Panc1 (cell line): ENCODE results near the gene MRPS35. TPM values are rescaled to one million over a fixed set of nuclear protein-coding genes. Genes with fewer than 3 reads are reported as not detected.

Source experiments
- ATAC-seq: fragments of 200-7000 bp; cut with Tn5 transposase; 2 replicates; pipeline ENCODE4 v1.9.1; 2020; ENCODE audit warnings: mild to moderate bottlenecking, moderate library complexity
- BruUV-seq: library from RNA; stranded (reverse); fragments of 400-500 nt; replicated peaks from 2 replicates; lab custom pipeline; 2021; lab: Mats Ljungman, UMichigan
- CTCF ChIA-PET: fragments of 300-600 bp; sonication (Branson Sonifier 250); formaldehyde crosslinking; loops from one replicate; lab custom pipeline; 2022; ENCODE audit warnings: antibody characterized with exemption; lab: Charles Lee
- POLR2A ChIA-PET: fragments of 300-600 bp; sonication (Branson Sonifier 250); formaldehyde crosslinking; loops from one replicate; lab custom pipeline; 2022; ENCODE audit warnings: antibody characterized with exemption; lab: Charles Lee
- DNase-seq: peaks from one replicate; pipeline ENCODE4 v3.0.0-alpha.2; 2010; ENCODE audit warnings: low read depth, low spot score
- H3K27ac ChIP-seq: 2 replicates; pipeline ENCODE4 v1.5.1; 2011; ENCODE audit warnings: mild to moderate bottlenecking, low read length, inconsistent platforms
- H3K27me3 ChIP-seq: fragments of 200-500 bp; sonication (Bioruptor generic); 2 replicates; pipeline ENCODE4 v1.6.0; 2014; ENCODE audit warnings: low read length, inconsistent platforms; ENCODE audit not compliant: control insufficient read depth, insufficient read depth
- H3K36me3 ChIP-seq: fragments of 200-500 bp; sonication (Bioruptor generic); 2 replicates; pipeline ENCODE4 v1.5.1; 2014; ENCODE audit warnings: inconsistent platforms, mild to moderate bottlenecking, low read length, moderate library complexity; ENCODE audit not compliant: control insufficient read depth, insufficient read depth
- H3K4me1 ChIP-seq: 2 replicates; pipeline ENCODE4 v1.5.1; 2011; ENCODE audit warnings: inconsistent platforms, mild to moderate bottlenecking, low read length, moderate library complexity; ENCODE audit not compliant: control insufficient read depth, insufficient read depth
- H3K4me3 ChIP-seq, 2 experiments: 2 replicates each; pipeline ENCODE4 v1.5.1; 2011 to 2012; ENCODE audit warnings: low read depth in 2 of 2, low read length in 2 of 2, mild to moderate bottlenecking in 2 of 2, inconsistent platforms in 1 of 2, moderate library complexity in 1 of 2
- H3K9me3 ChIP-seq: fragments of 200-500 bp; sonication (Bioruptor generic); 2 replicates; pipeline ENCODE4 v1.5.1; 2014; ENCODE audit warnings: low read depth, mild to moderate bottlenecking, inconsistent platforms, low read length, moderate library complexity; ENCODE audit not compliant: control insufficient read depth, insufficient read depth
- CTCF ChIP-seq: fragments of 450-650 bp; IDR thresholded peaks from 2 replicates; pipeline ENCODE4 v1.5.1; 2017; ENCODE audit warnings: mild to moderate bottlenecking
- POLR2AphosphoS5 ChIP-seq: IDR thresholded peaks from 2 replicates; pipeline ENCODE4 v1.6.1; 2012; ENCODE audit warnings: mild to moderate bottlenecking, low read depth, low read length, moderate library complexity
- REST ChIP-seq, 2 experiments: IDR thresholded peaks; 2 replicates each; pipeline ENCODE4 v1.6.1; 2011 to 2012; ENCODE audit warnings: low read depth in 2 of 2, control low read depth in 1 of 2, low read length in 1 of 2, mild to moderate bottlenecking in 1 of 2, moderate library complexity in 1 of 2; ENCODE audit not compliant: insufficient read depth in 1 of 2
- SIN3A ChIP-seq: IDR thresholded peaks from 2 replicates; pipeline ENCODE4 v1.6.1; 2012; ENCODE audit warnings: low read depth, mild to moderate bottlenecking, low read length, moderate library complexity, borderline replicate concordance; ENCODE audit not compliant: insufficient read depth
- TCF7L2 ChIP-seq: IDR thresholded peaks from 2 replicates; pipeline ENCODE4 v1.6.1; 2011; ENCODE audit warnings: mild to moderate bottlenecking, low read depth, low read length, inconsistent platforms
- in situ Hi-C: cut with HindIII; loops from 2 replicates; pipeline ENCODE4 v1.10.0; 2016; ENCODE audit warnings: low sequenced_read_pairs, low pct_unique_long_range_greater_than_20kb
- intact Hi-C: fragments of 100-400 bp; cut with micrococcal nuclease; formaldehyde crosslinking; loops from one replicate; pipeline ENCODE4 v1.10.0; 2022; ENCODE audit not compliant: unreplicated experiment
- total RNA-seq: library from RNA; stranded (reverse); gene quantifications from one replicate; pipeline ENCODE4 v1.2.1, GENCODE V29; 2021; ENCODE audit not compliant: unreplicated experiment

The MRPS35 gene
- total RNA-seq, 1 experiment from 2014 or later, result 63.9 TPM

GRCh38 chr12:27696293-27696652 is 14.4 kb upstream of the MRPS35 start, which contains the start of gene REP15:
REP15 (plus strand) TSS chr12:27696447; CDS start chr12:27696563, 116 bp downstream.
- DNase-seq, result no peak
- H3K9me3 ChIP-seq, result no peaks in the 10 kb centered on the region
- TF ChIP-seq POLR2AphosphoS5, result no peak
- TF ChIP-seq TCF7L2, result no peak
- intact Hi-C loops, result no loop called here
- no peak within 1 kb of the TSS for H3K27ac ChIP-seq
- no peaks in the 10 kb centered on the region for H3K27me3 ChIP-seq
- no peak for ATAC-seq
- no peak within 1 kb of the TSS for H3K4me3 ChIP-seq
- CTCF ChIA-PET, result no interaction called here
- no TSS peak for BruUV-seq
- in situ Hi-C loops, result no loop called here
- no peaks in the 10 kb centered on the region for H3K4me1 ChIP-seq
- peaks cover 7% of the 10 kb centered on the region for H3K36me3 ChIP-seq
- POLR2A ChIA-PET, result no interaction called here

- ATAC-seq (no peak), DNase-seq (no peak)
- in situ Hi-C loops, result no loop called here
- peaks cover 2% of the 10 kb centered on the region; the same call in 1 of the 2 replicates for H3K36me3 ChIP-seq
- no TSS peak for BruUV-seq
- CTCF ChIA-PET, result no interaction called here
- H3K9me3 ChIP-seq, result no peaks in the 10 kb centered on the region
- H3K4me1 ChIP-seq, result no peaks in the 10 kb centered on the region
- H3K27ac ChIP-seq, result no peak overlapping the region
- POLR2A ChIA-PET, result interaction anchor here (1.2 kb wide), 1 partner anchor 9 kb away, joined by 4 read pairs; no protein-coding TSS in a partner anchor
- H3K4me3 ChIP-seq, result no peak overlapping the region
- intact Hi-C loops, result no loop called here
- no peaks in the 10 kb centered on the region for H3K27me3 ChIP-seq
- no peak for TF ChIP-seq CTCF
- no peak for TF ChIP-seq POLR2AphosphoS5
- TF ChIP-seq REST (IDR thresholded peaks at IDR 0.05; ENCODE audit: insufficient read depth in 1 of 2, low read depth in 2 of 2, low read length in 1 of 2), result no peak
- TF ChIP-seq TCF7L2, result no peak
- no peak for TF ChIP-seq SIN3A
These were observed 13.6 kb upstream of the MRPS35 start for GRCh38 chr12:27696864-27697564.
